HG03521 (cell line): ENCODE measurements around the gene STAC3.

Experiments
- ATAC-seq: cut with Tn5 transposase; IDR thresholded peaks from one replicate; pipeline ENCODE4 v1.9.1; 2021; ENCODE audit warnings: mild to moderate bottlenecking, moderate library complexity; ENCODE audit not compliant: unreplicated experiment

Gene STAC3

DNA sequence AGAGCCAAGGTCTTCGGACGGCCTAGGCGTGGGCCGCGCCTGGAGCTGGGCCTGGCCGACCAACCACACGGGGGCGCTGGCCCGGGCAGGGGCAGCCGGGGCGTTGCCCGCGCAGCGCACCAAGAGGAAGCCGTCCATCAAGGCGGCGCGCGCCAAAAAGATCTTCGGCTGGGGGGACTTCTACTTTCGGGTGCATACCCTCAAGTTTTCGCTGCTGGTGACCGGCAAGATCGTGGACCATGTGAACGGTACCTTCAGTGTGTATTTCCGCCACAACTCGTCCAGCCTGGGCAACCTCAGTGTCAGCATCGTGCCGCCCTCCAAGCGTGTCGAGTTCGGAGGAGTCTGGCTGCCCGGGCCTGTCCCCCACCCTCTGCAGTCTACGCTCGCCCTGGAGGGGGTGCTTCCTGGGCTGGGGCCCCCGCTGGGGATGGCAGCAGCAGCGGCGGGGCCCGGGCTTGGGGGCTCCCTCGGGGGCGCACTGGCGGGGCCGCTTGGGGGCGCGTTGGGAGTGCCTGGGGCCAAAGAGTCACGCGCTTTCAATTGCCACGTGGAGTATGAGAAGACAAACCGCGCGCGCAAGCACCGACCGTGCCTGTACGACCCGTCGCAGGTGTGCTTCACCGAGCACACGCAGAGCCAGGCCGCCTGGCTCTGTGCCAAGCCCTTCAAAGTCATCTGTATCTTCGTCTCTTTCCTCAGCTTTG lies 25.9 kb downstream of the STAC3 start:
- ATAC-seq, result no peak

DNA sequence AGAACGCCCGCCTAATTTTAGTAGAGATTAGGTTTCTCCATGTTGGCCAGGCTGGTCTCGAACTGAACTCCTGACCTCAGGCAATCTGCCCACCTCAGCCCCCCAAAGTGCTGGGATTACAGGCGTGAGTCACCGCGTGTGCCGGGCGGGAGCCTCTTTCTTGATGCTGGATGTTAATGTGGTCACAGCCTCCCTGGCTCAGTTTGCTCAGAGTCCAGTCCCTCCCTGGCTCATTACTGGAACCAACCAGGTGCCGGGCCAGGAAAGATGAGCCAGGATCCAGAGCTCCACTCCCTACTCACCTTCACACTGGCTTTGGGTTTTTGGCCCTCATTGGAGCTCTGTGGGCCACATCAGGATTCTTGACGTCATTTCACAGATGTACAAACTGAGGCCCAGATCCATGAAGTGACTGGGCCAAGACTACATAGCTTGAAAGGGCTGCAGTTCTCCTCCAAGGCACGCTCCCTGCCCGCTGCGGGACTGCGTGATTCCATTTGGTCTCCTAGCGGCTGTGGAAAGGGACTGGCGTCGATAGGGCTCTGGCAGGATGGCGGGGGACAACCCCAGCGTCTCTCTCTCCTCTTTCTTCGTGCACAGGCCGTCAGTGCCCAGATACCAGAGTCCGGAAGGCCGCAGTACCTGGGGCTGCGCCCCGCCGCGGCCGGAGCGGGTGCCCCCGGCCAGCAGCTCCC lies 26.6 kb downstream of the STAC3 start:
- ATAC-seq, result no peak

DNA sequence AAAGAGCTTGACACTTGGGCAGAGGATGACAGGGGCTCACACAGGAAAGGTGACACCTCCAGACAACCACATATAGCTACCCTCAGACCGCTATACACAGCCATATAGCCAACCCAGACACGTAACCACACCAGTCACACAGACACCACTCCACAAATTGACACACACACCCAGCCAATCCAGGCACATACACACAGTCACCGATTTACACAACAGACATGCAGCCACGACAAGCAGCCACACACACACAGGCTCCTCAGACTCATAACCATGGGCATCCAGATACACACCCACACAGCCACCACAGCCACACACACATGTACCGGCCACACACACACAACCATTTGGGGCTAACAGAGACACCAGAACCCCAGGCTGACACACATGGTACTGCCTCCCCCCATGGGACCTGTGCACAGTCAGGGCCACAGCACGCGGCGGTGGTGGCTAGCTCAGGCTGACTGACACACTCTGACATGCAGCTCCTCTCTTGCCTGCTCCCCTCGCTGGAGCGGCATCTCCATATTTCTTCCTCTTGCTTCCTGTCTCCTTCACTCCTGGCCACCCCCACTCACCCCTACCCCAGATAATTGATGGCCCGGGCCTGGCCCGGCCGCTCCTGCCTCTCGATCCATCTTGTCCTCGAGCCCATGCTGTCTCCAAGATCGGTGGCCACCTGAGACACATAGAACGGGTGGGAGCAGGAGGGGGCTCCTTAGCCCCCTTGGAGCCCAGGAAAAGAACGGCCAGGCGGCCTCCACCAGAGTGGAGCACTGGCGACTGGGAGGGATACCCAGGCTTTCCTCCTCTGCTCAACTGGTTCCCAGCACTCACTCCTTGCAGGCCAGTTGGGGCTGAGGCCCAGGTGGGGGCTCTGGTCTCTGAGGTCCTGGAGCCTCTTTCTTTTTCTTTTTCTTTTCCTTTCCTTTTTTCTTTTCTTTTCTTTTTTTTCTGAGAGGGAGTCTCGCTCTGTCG lies 27.5 kb downstream of the STAC3 start:
- ATAC-seq, result no peak

DNA sequence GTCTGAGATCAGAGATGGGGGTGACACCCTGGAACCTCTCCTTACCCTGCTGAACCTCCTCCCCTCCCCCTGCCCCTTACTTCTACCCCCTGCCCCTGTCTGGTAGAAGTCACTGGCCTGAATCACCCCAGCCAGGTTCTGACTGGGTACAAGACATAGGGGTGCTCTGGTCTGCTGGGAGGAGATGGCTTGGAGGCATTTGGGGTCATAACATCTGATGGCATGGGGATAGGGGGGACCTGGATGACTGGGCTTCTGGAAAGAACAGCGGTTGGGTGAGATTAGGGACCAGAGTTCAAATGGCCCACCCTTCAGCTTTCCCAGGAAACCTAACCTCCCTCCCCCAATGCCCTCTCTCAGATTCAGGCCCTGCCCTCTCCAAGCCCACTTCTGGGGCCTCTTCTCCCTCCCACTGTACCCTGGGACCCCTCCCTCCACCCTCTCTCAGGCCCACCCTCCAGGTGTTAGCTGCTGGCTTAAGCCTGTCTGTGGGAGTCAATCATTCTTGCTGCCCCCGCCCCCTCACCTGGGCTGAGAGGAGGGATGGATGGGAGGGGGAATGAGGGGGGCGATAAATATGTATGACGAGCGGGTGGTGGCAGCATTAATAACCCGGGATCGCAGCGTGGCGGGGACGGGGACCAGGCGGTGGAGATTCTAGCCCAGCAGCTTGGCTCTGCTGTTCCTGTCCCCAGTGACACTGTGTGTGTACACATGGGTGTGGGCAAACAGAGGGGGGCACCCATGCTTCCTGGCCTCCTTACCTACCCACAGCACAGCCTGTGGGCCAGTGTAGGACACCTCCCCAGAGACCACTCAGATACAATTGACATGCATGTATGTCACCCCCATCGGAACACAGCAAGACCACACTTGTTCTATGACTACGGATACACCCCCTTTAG lies 28.4 kb downstream of the STAC3 start:
- ATAC-seq, result no peak

DNA sequence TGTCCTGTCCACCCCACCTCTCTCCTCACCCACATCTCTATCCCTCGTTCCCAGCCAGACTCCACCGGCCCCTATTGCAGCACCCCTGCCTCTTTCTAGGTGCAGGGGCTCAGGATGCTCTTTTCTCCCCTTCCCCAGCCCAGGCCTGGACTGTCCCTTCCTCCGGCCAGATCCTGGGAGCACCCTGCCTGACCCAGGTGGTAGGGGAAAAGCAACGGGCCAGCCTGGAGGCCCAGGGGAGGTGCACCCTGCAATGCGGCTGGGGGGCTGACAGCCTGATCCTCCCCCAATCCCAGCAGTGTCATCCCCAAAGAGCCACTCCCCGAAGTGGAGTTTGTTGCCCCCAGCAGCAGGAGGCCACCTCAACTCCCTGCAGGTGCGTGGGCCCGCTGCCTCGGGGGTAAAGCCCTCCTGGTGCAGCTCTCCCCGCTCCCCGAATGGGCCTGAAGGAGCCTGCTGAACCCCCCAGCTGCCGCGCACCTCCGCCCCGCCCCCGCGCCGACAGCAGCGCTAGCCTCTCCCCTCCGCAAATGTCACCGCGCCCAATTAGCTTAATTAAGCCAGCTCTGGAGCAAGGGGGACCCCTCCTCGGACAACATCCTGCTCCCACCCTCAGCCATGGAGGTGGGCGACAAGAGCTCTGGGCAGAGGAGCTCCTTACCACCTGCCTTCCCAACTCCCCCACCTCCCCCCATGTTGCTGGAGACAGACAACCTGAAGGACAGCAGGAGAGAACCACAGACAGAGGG lies 29.6 kb downstream of the STAC3 start:
- ATAC-seq, result no peak

DNA sequence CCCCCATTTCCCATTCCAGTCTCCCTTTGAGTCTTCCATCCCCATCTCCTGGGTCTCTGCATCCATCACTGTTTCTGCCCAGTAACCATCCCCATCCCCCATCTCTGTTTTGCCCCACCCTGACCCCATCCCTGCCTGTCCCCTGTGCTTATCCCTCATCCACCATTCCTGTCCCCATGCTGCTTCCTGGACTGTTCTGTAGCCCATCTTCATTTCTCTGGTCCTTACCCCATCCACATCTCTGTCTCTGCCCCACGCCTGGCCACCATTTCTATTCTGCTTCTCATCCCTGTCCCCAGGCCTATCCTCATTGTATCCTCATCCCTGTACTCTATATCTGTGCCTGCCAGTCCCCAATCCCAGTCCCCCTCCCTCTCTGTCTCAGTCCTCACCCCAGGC lies 30.2 kb downstream of the STAC3 start:
- no peak for ATAC-seq

DNA sequence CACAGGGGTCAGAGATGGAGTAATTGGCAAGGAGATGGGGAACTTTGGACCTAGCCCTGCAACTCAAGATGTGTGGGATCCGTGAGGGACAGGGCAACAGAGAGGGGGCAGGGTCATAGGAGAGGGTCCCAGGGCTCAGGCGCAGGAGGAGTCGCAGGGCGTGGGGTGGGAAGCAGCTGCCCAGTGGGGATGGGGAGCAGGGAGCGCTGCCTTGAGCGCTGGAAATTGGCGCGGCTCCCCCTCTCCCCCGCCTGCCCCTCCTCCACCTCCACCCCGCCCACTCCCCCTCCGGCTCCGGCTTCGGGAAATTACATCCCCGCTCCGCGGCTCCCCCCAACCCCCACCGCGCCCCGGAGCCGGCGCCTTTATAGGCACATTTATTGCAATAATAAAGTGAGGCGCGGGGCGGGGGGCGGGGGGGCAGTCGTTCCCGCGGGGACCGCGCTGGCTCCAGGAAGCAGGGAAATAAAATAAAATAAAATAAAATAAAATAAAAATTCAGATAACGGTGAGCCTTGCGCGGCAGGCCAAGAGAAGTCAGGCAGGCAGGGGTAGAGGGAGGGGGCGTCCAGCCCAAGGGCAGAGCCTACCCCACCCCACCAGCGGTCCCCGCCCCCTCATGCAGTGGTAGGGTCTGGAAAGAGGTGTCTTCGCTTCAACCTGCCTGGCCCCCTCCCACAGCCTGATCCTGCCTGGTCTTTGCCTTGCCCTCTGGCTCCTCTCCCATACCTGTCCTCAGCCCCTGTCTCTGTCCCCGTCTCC lies 30.8 kb downstream of the STAC3 start:
- ATAC-seq, result no peak

DNA sequence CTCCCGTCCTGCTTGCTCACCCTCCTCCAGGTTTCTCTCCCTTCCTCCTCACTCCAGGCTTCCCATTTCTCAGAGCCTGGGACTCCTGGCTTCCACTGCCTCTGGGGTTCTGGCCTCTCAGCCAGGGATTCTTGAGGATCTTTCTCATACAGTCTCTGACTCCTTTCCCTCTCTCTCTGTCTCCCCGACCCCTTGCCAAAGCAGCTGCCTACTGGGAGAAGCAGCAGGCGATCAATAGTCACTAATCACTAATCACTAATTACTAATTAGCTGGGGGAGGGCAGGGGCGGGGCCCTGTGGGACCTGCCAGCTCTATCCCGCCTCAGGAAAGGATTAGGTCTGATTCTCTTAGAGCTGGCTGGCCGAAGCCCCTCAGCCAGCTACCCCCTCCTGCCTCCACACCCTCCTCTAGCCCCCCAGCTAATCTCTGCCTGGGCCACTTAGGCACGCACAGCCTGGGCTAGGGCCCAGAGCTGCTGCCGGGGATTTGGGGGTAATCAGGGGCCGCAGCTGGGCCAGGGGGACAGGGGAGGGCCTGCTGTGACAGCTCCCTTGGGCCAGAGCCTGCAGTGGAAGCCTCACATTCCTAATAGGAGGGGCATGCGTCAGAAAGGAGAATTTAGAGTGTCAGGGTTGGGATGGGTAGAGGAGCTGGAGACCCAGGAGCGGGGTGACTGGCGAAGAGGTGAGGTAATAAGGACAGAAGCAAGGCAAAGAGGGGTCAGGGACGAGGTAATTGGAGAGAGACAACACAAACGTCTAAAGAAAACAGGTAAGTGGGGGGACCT lies 31.6 kb downstream of the STAC3 start:
- no peak for ATAC-seq

DNA sequence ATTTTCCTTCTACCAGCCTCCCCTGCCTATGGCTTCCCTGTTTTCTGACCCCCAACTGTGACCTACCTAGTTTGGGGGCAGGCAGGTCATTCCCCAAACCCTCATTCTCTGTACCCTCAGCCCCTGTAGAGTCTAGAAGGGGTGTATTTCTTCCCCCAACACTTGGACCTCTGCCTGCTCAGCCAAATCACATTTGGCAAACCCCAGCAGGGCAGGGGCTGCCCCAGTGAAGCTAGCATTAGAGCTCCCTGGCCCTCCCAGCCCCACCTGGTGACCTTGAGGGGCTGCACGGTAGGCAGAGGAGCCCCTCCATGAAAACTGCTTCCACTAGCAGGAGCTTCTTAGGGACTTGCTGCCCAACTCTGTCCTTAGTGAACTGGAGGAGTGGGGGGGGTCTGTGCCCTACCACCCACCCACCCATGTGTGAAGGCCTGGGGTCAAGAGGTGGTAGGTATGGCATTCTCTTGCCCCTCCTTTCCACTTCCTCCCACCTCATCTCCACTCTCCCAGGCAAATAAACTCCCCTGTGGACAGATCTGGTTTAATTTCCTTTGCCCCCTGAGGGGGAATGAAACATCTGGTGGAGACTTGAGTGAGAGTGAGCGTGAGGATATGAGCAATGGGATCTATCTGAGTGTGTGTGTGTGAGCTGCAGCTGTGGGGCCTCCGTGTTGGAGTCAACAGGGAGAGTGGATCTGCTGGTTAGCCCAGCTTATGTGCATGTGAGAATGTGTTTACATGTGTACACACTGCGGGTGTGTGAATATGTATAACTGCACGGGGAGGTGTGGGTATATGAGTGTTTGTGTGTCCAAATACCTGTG lies 32.7 kb downstream of the STAC3 start:
- ATAC-seq, result no peak

DNA sequence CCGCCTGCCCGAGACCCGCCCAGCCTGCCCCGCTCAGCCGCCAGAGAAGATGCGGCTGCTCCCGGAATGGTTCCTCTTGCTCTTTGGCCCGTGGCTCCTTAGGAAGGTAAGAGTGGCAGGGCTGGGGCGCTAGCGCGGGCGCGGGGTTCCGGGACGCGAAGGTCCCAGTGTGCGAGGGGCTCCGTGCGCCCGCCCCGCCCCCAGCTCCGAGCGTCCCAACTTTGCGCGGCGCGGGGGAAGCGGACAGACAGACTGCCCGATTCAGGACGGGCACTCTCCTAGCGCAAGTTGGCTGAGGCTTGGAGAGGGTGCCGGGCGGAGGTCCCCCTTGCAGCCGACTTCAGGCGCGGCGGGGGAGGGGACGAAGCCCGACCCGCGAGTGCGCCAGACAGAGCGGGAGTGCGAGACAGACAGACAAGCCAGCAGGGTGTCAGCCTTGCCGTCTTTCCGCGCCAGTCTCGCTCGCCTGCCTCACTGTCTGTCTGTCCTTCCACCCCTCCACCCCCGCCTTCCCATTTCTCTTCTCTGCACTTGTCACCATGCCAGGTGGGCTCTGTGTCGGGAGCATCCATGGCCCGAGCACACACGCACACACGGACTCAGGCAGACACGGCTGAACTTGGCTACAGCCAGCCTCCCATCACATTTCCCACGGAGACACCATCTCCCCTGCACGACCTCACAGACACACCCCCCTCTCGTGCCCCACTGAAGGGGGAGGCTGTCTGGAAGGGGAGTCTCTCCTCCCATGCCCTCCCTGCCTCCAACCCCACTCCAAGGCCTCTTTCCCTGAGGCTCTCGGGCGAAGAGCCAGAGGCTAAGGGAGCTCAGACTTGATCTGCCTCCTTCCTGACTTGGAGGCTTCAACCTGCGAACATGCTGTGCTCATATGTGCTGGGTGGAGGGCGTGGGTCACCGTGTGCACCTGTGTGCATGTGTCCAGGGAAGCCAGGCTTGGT lies 33.8 kb downstream of the STAC3 start:
- no peak for ATAC-seq

DNA sequence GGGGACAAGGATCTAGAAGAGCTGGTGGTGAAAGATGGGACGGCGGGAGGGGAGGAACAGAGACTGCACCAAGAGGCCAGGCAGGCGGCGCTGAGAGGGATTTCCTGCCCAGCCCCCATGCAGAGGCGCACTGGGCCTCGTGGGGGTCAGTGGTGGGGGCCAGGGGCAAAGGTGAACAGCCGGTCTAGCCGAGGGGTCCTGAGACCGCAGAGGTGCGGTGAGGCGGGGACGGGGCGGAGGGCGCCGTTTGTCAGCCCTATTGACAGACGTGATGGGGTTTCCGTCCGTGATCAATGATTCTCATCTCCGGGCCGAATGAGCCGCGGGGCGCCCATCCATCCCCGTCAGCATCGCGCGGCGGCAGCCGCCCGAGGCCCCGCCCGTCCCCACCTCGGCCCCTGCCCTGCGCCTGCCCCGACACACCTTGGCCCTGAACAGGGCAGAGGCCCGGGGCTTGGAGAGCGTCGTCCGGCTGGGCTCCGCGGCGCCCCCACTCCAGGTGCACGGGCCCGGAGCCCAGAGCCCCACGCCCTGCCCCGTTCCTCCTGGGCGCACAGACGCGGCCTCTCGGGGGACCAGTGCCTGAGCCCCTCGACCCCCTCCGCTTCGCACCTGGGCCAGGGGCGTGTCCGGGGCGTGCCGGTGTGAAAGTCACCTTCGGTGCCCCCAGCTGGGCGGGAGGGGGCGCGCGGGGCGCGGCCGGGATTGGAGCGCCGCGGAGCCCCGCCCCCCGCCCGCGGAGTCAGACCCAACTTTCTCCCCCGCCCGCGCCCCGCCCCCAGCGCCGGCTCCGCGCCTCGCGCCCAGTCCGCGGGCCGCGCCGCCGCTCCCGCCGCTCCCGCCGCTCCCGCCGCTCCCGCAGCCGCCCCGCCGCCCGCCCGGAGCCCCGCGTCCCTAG lies 34.7 kb downstream of the STAC3 start, which contains the start of gene NXPH4:
NXPH4 (plus strand) TSS at position 781 of the 898 bp plus-strand sequence. CDS start 176 bp downstream, outside the sequence.
- ATAC-seq, result no peak

DNA sequence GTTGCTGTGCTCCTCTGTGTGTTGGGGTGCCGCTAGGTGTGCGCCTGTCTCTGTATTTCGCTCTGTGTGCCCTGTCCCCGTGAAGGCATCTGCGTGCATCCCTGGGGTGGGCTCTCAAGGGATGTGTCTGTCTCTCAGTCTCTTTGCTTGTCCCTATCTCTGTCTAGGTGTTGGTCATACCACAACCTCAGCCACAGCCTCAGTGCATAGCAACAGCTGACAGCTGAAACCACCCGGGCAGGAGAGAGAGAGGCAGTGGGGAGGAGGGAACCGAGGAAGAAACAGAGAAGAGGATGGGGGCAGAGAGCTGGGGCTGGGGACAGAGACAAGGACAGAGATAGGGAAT lies 35.3 kb downstream of the STAC3 start:
- no peak for ATAC-seq

DNA sequence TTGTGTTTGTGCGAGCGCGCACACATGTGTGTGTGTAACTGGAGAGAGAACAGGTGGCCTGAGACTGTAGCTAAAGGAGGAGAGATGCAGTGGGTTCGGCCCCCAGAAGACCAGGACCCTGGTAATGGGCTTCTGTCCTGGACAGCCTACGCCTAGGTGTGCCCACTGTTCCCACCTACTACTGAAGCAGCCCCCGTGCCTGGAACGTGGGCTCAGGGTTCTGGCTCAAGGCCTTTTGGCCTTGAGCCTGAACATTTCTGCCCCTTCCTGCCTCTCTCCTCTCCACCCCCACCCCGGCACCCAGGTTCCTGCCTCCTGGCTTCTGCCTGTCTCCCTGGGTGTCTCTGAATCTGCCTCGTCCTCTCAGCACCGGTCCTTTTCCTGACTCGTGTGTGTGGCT lies 35.9 kb downstream of the STAC3 start:
- ATAC-seq, result no peak

DNA sequence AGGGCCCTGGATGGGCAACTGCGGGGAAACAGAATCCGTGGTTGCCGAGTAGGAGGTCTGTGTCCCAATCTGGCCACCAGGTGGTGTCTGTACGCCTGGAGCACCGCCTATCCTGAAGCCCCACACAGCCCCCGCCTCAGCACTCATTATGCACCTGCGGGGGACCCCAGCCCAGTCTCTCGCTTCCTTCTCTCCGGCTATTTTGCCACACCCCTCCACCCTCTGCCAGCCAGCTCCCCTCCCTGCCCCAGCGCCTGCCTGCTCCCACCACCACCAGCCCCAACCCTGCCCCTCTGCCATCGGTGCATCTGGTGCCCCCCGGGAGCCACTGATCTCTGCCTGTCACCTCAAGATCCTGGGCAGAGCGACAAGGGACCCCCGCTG lies 36.6 kb downstream of the STAC3 start:
- ATAC-seq, result no peak

DNA sequence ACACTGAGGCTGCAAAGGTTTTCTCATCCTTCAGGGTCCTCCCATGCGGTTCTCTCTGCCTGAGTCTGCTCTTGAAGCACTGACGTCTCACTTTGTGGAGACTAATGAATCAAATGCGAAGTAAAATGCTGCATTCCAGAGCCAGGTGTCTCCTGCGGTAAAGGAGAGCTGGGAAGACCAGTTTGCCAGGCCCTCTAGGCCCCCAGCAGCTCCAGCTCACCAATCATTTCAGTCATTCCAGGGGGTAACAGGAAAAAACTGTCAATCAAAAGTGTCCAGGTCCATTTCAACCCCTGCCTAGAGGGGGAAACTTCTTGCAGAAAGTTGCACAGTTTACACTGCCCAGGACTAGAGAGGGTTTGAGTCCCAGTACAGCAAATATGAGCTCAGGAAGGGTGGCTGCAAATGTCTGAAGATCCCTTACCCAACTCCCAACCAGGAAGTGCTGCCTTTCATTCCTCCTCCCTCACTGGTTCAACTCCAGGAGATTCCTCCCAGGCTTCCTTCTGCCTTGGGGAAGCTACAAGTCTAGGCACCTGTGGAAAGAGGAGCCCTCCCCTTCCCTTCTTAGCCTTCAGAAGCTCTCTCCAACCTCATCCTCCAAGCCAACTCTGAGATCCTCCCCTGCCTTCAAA lies 37.1 kb downstream of the STAC3 start:
- ATAC-seq, result no peak
